Left lung (tissue), 10 donors: ENCODE results near the gene RNASE8. TPM values are rescaled to one million over a fixed set of nuclear protein-coding genes. Genes with fewer than 3 reads are reported as not detected.

Experiments
- ATAC-seq: fragments of 200-7000 bp; cut with Tn5 transposase; one replicate; pipeline ENCODE4 v1.9.1; 2020; ENCODE audit warnings: moderate library complexity
- DNase-seq, 4 donors: peaks; one replicate each; pipeline ENCODE4 v3.0.0-alpha.2; 2013 to 2020
- H3K27ac ChIP-seq, 2 donors: fragments of 200-600 bp; sonication (generic) in 1 of 2; one replicate each; pipeline versions ENCODE4 v1.5.0 to v1.8.0; 2020 to 2021
- H3K27me3 ChIP-seq, 2 donors: fragments of 200-600 bp; sonication (generic) in 1 of 2; one replicate each; pipeline versions ENCODE4 v1.5.0 to v1.8.0; 2020 to 2021
- H3K36me3 ChIP-seq, 2 donors: fragments of 200-600 bp; sonication (generic) in 1 of 2; one replicate each; pipeline versions ENCODE4 v1.5.0 to v1.8.0; 2020 to 2021
- H3K4me1 ChIP-seq, 2 donors: fragments of 200-600 bp; one replicate each; pipeline ENCODE4 v1.8.0; 2021
- H3K4me3 ChIP-seq, 2 donors: fragments of 200-600 bp; sonication (generic) in 1 of 2; one replicate each; pipeline versions ENCODE4 v1.5.0 to v1.8.0; 2020 to 2021; ENCODE audit warnings: mild to moderate bottlenecking in 1 of 2
- H3K9me3 ChIP-seq, 2 donors: fragments of 200-600 bp; sonication (generic) in 1 of 2; one replicate each; pipeline versions ENCODE4 v1.5.0 to v1.8.0; 2020 to 2021
- intact Hi-C, 2 donors: fragments of 100-400 bp; cut with DNase I; formaldehyde crosslinking; loops; one replicate each; pipeline versions ENCODE4 v1.11.2 to v1.14.2; 2022
- polyA plus RNA-seq, 6 donors: library from polyadenylated mRNA; unstranded; fragments of 120-200 nt; gene quantifications; one replicate each; pipeline ENCODE4 v1.2.1, GENCODE V29; 2013; ENCODE audit not compliant: insufficient read length in 6 of 6
- total RNA-seq, 2 donors: library from RNA; stranded (reverse); fragmentation: NEBNext Ultra II Directional; extraction: Animal tissue kit (Norgen Biotek cat#: 25700); gene quantifications; one replicate each; pipeline ENCODE4 v1.2.1, GENCODE V29; 2021
- TF ChIP-seq, protein P1 (sequence below), 2 donors: fragments of 200-600 bp; sonication (generic) in 1 of 2; IDR thresholded peaks; one replicate each; pipeline versions ENCODE4 v1.5.0 to v1.8.0; 2021; ENCODE audit warnings: antibody characterized with exemption in 2 of 2
- donor health status: DM: no; HTN: yes; CAD: no.
- donor health status: DM: no; HTN: no; CAD: no.

The RNASE8 gene
- total and polyA plus RNA-seq, 8 donors, result 0.21 to 0.31 TPM; not detected in 6

DNA sequence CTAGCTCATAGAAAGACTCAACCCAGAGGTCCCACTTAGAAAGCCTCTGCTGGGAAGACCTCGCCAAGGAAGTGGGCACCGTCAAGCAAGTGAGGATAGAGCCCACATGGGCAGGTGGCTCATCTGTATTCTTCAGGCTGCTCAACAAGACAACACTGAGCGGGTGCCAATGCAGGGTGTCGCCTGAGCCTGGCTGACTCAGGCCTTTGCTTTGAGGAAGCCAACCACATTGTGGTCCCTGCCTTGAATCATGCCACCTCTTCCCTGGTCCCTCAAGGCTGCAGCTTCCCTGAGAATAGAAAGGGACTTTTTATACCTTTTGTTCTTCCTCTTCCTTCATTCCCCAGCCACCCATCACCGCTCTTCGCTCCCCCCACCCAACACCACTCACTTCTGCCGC, 20.9 kb upstream of the RNASE8 start:
- no peak overlapping the region for H3K4me3 ChIP-seq
- peaks cover 14 to 24% of the 10 kb centered on the region in 2 donors for H3K4me1 ChIP-seq
- ATAC-seq (no peak), DNase-seq (no peak)
- H3K36me3 ChIP-seq, result no peaks in the 10 kb centered on the region
- intact Hi-C loops, result no loop called here
- no peaks in the 10 kb centered on the region for H3K27me3 ChIP-seq
- TF ChIP-seq, protein P1, sequence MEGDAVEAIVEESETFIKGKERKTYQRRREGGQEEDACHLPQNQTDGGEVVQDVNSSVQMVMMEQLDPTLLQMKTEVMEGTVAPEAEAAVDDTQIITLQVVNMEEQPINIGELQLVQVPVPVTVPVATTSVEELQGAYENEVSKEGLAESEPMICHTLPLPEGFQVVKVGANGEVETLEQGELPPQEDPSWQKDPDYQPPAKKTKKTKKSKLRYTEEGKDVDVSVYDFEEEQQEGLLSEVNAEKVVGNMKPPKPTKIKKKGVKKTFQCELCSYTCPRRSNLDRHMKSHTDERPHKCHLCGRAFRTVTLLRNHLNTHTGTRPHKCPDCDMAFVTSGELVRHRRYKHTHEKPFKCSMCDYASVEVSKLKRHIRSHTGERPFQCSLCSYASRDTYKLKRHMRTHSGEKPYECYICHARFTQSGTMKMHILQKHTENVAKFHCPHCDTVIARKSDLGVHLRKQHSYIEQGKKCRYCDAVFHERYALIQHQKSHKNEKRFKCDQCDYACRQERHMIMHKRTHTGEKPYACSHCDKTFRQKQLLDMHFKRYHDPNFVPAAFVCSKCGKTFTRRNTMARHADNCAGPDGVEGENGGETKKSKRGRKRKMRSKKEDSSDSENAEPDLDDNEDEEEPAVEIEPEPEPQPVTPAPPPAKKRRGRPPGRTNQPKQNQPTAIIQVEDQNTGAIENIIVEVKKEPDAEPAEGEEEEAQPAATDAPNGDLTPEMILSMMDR (IDR thresholded peaks at IDR 0.05), result no peak
- no peaks in the 10 kb centered on the region for H3K9me3 ChIP-seq
- H3K27ac ChIP-seq, result no peak overlapping the region

- TF ChIP-seq, protein P1 (IDR thresholded peaks at IDR 0.05), result no peak
- Histone ChIP-seq H3K9me3 (no peaks in the 10 kb centered on the region), H3K27ac (no peak overlapping the region), H3K27me3 (no peaks in the 10 kb centered on the region), H3K36me3 (no peaks in the 10 kb centered on the region), H3K4me1 (peaks cover 14 to 24% of the 10 kb centered on the region in 2 donors), H3K4me3 (no peak overlapping the region)
- no peak for DNase-seq
- intact Hi-C loops, result no loop called here
- ATAC-seq, result no peak
Observed at GRCh38 chr14:21037156-21037555, 20.5 kb upstream of the RNASE8 start.

- H3K27ac ChIP-seq, result peak overlapping the region; percentile 60 to 69
- TF ChIP-seq, protein P1 (IDR thresholded peaks at IDR 0.05), result no peak
- peaks cover 19 to 25% of the 10 kb centered on the region in 2 donors for H3K4me1 ChIP-seq
- peaks cover 0 to 5% of the 10 kb centered on the region in 2 donors for H3K27me3 ChIP-seq
- intact Hi-C loops, result no loop called here
- no peaks in the 10 kb centered on the region for H3K36me3 ChIP-seq
- H3K9me3 ChIP-seq, result no peaks in the 10 kb centered on the region
- DNase-seq (peak; percentile 59 to 95 (median 81)), ATAC-seq (peak; percentile 89)
- no peak overlapping the region for H3K4me3 ChIP-seq
Observed at GRCh38 chr14:21038441-21039422, 18.9 kb upstream of the RNASE8 start.

- TF ChIP-seq, protein P1 (IDR thresholded peaks at IDR 0.05), result peak; percentile 42 to 46
- DNase-seq, result peak in 2 of 4 donors; percentile 59 to 81
- Histone ChIP-seq H3K4me3 (no peak overlapping the region), H3K27me3 (peaks cover 0 to 5% of the 10 kb centered on the region in 2 donors), H3K36me3 (no peaks in the 10 kb centered on the region), H3K27ac (peak overlapping the region; percentile 60 to 69), H3K4me1 (peaks cover 24 to 31% of the 10 kb centered on the region in 2 donors), H3K9me3 (no peaks in the 10 kb centered on the region)
- intact Hi-C loops, result loop anchor here in 1 of 2 donors (2.0 kb wide), 1 partner anchor 25 kb away; no protein-coding TSS in a partner anchor
- peak; percentile 71 for ATAC-seq
Observed at GRCh38 chr14:21039585-21040369, 17.8 kb upstream of the RNASE8 start.
